Colonic mucosa (tissue), 4 donors: ENCODE results near the gene IL26. TPM values are rescaled to one million over a fixed set of nuclear protein-coding genes. Genes with fewer than 3 reads are reported as not detected.
"Not testable (repeated sequence)": the region's sequence is repeated elsewhere in the genome, so short reads cannot be mapped to it uniquely, and the experiment has no call there.

Experiments used
- DNase-seq: peaks from one replicate; pipeline ENCODE4 v3.0.0-alpha.2; 2020
- H3K27ac ChIP-seq: fragments of 200-600 bp; one replicate; pipeline ENCODE4 v1.8.0; 2021
- H3K27me3 ChIP-seq: fragments of 200-600 bp; one replicate; pipeline ENCODE4 v1.8.0; 2021
- H3K36me3 ChIP-seq: fragments of 200-600 bp; one replicate; pipeline ENCODE4 v1.8.0; 2021
- H3K4me1 ChIP-seq: fragments of 200-600 bp; one replicate; pipeline ENCODE4 v1.8.0; 2021; ENCODE audit warnings: mild to moderate bottlenecking
- H3K4me3 ChIP-seq: fragments of 200-600 bp; one replicate; pipeline ENCODE4 v1.8.0; 2021
- H3K9ac ChIP-seq, 2 donors: one replicate each; pipeline ENCODE4 v1.7.0; 2013; ENCODE audit warnings: control low read depth in 2 of 2, low read depth in 2 of 2, low read length in 2 of 2
- H3K9me3 ChIP-seq: fragments of 200-600 bp; one replicate; pipeline ENCODE4 v1.8.0; 2021
- intact Hi-C: fragments of 100-400 bp; cut with DNase I; formaldehyde crosslinking; loops from one replicate; pipeline ENCODE4 v1.14.1; 2022
- total RNA-seq, 2 donors: library from RNA; stranded (reverse); fragmentation: NEBNext Ultra II Directional in 1 of 2; extraction: Animal tissue kit (Norgen Biotek cat#: 25700) in 1 of 2; gene quantifications; one replicate each; pipeline ENCODE4 v1.2.1, GENCODE V29; 2021
- TF ChIP-seq, protein P1 (sequence below): fragments of 200-600 bp; IDR thresholded peaks from one replicate; pipeline ENCODE4 v1.8.0; 2022; ENCODE audit warnings: antibody characterized with exemption, mild to moderate bottlenecking
- donor health status: healthy.
- donor health status: DM: no; HTN: no; CAD: no.
- donor health status: DM: no; HTN: no; CAD: no.

The IL26 gene
- total RNA-seq, 2 donors from 2014 or later: not detected

DNA sequence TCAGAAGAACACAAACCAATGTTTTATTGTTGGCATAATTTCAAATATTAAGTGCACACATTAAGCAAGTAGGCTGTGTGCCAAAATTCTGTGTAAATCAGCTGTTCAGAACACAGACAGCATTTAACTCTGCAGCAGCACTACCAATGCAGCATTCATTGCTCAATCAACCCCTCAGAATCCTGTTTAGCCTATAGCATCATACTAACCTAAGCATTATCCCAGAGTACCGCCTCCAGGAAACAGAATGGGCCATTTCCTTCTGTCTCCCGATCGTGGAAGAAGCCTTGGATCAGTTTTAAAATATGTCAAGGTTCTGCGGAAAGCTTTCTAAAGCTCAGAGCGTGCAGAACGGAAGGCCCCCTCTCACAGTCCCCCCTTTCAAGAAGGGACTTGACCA is 3.3 kb downstream of the IL26 start:
- Histone ChIP-seq H3K27ac (no peak overlapping the region), H3K4me3 (no peak overlapping the region), H3K4me1 (no peaks in the 10 kb centered on the region), H3K9me3 (no peaks in the 10 kb centered on the region), H3K27me3 (no peaks in the 10 kb centered on the region), H3K36me3 (no peaks in the 10 kb centered on the region), H3K9ac (no peak overlapping the region)
- intact Hi-C loops: loop anchor here (2.0 kb wide), 1 partner anchor 94 kb away; no protein-coding TSS in a partner anchor
- DNase-seq: no peak
- TF ChIP-seq, protein P1, sequence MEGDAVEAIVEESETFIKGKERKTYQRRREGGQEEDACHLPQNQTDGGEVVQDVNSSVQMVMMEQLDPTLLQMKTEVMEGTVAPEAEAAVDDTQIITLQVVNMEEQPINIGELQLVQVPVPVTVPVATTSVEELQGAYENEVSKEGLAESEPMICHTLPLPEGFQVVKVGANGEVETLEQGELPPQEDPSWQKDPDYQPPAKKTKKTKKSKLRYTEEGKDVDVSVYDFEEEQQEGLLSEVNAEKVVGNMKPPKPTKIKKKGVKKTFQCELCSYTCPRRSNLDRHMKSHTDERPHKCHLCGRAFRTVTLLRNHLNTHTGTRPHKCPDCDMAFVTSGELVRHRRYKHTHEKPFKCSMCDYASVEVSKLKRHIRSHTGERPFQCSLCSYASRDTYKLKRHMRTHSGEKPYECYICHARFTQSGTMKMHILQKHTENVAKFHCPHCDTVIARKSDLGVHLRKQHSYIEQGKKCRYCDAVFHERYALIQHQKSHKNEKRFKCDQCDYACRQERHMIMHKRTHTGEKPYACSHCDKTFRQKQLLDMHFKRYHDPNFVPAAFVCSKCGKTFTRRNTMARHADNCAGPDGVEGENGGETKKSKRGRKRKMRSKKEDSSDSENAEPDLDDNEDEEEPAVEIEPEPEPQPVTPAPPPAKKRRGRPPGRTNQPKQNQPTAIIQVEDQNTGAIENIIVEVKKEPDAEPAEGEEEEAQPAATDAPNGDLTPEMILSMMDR: no peak

DNA sequence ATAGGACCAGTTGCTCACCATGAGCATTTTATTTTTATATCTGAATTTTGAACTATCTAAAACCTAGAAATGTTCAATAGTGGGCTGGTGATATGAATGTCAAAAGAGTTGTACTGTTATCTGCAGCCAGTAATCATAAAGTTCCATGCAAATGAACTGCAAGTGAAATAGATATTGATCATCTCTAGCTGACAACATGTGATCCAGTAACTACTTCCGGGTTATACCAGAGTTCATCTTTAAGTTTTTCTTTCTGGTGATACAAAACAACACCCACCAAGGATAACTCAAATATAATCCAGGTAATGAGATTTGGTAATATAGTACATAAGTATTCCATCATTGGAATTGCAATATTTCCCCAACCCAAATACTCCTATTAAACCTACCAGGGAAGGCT is 4.1 kb downstream of the IL26 start:
- H3K27ac ChIP-seq: no peak overlapping the region
- DNase-seq: no peak
- intact Hi-C loops: no loop called here
- H3K9me3 ChIP-seq: no peaks in the 10 kb centered on the region
- TF ChIP-seq, protein P1: no peak
- no peak overlapping the region for H3K4me3 ChIP-seq
- H3K4me1 ChIP-seq: no peaks in the 10 kb centered on the region
- no peak overlapping the region for H3K9ac ChIP-seq
- no peaks in the 10 kb centered on the region for H3K27me3 ChIP-seq
- H3K36me3 ChIP-seq: no peaks in the 10 kb centered on the region

DNA sequence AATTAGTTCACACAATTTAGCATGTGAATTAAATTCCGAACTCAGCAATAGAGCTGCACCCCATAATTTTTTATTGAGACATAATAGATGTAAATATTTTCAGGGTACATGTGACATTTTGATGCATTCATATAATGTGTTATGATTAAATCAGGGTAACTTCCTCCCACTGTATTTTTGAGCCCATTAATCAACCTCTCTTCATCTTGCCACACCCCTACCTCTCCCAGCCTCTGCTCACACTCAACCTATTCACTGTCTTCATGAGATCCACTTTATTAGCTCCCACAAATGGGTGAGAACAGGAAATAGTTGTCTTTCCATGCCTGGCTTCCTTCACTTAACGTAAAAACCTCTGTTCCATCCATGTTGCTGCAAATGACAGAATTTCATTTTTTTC is 14.7 kb downstream of the IL26 start:
- Histone ChIP-seq H3K4me3 (no peak overlapping the region), H3K4me1 (no peaks in the 10 kb centered on the region), H3K27me3 (no peaks in the 10 kb centered on the region), H3K27ac (no peak overlapping the region), H3K36me3 (no peaks in the 10 kb centered on the region), H3K9ac (no peak overlapping the region), H3K9me3 (no peaks in the 10 kb centered on the region)
- TF ChIP-seq, protein P1: no peak
- no peak for DNase-seq
- intact Hi-C loops: no loop called here

- H3K27ac ChIP-seq: not testable (repeated sequence)
These were observed 16.4 kb downstream of the IL26 start for GRCh38 chr12:68209048-68209728.

DNA sequence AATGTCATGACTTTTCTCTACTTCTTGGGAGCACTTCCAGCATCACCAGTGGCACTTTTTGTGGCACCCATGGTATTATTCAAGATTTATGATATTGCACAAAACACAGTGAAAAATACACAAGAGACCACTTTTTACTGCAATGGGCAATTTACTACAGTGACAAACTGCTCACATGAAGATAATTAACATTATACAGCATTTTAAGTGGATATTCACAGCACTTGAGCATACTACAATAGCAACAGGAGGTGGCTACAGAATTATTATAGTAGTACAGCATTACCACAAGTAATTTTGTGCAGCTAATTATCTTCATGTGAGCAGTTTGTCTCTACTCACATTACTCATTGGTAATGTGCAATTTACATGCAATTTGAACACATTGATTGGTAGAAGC is 18.3 kb downstream of the IL26 start:
- TF ChIP-seq, protein P1: no peak
- no peak overlapping the region for H3K9ac ChIP-seq
- intact Hi-C loops: no loop called here
- no peaks in the 10 kb centered on the region for H3K9me3 ChIP-seq
- no peaks in the 10 kb centered on the region for H3K4me1 ChIP-seq
- no peaks in the 10 kb centered on the region for H3K27me3 ChIP-seq
- H3K36me3 ChIP-seq: no peaks in the 10 kb centered on the region
- no peak for DNase-seq
- no peak overlapping the region for H3K4me3 ChIP-seq
- H3K27ac ChIP-seq: no peak overlapping the region

More at GRCh38 chr12:68209048-68209728, 16.4 kb downstream of the IL26 start:
- H3K4me1 ChIP-seq, H3K4me3 ChIP-seq, H3K36me3 ChIP-seq, DNase-seq, intact Hi-C loops, H3K9me3 ChIP-seq, H3K9ac ChIP-seq, H3K27me3 ChIP-seq: not testable (repeated sequence)

- no peaks in the 10 kb centered on the region for H3K4me1 ChIP-seq
- DNase-seq: no peak
- no peaks in the 10 kb centered on the region for H3K9me3 ChIP-seq
- H3K9ac ChIP-seq: no peak overlapping the region
- H3K27me3 ChIP-seq: no peaks in the 10 kb centered on the region
- H3K27ac ChIP-seq: no peak overlapping the region
- H3K4me3 ChIP-seq: no peak overlapping the region
- TF ChIP-seq, protein P1: no peak
- H3K36me3 ChIP-seq: no peaks in the 10 kb centered on the region
- intact Hi-C loops: no loop called here
These were observed 19.2 kb downstream of the IL26 start for GRCh38 chr12:68206446-68206845.
